Astrocyte of the spinal cord (primary cell): ENCODE data around the gene CAMK1G.

Source experiments
- DNase-seq: peaks from one replicate; pipeline ENCODE4 v3.0.0; 2011; ENCODE audit warnings: low read depth, low spot score
- H3K4me3 ChIP-seq: 2 replicates; pipeline ENCODE4 v1.5.1; 2011; ENCODE audit warnings: low read depth, mild to moderate bottlenecking, low read length, moderate library complexity
- CTCF ChIP-seq: IDR thresholded peaks from 2 replicates; pipeline ENCODE4 v1.5.1; 2012; ENCODE audit warnings: low read depth, mild to moderate bottlenecking, low read length, inconsistent platforms
- in situ Hi-C: cut with HindIII; loops from 2 replicates; pipeline ENCODE4 v1.10.0; 2017; ENCODE audit warnings: low sequenced_read_pairs

Gene CAMK1G

DNA sequence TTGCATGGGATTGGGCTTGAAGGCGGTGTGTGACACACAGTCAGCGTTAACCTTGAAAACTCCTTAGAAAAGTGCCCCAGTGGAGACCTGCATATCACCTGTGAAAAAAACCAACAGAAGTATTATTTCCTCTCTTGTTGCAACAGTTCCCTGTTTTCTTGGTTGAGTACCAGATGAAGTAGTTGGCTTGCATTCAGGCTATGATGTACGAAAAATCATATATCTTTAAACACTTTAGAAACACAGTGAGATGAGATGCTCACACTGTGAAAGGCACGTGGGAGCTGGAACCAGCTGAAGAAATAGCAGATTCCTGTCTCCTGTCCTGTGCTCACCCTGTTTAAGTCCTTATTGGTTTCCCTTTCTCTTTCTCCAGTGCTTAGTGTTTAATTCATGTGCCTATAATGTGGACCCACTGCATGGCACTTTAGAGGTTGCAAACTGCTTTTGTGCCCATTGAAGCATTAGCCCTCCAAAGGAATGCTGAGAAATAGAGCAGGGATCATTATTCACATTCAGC lies 2.8 kb downstream of the CAMK1G start:
- TF ChIP-seq CTCF, result no peak
- H3K4me3 ChIP-seq, result no peak overlapping the region
- DNase-seq, result no peak
- in situ Hi-C loops, result no loop called here

DNA sequence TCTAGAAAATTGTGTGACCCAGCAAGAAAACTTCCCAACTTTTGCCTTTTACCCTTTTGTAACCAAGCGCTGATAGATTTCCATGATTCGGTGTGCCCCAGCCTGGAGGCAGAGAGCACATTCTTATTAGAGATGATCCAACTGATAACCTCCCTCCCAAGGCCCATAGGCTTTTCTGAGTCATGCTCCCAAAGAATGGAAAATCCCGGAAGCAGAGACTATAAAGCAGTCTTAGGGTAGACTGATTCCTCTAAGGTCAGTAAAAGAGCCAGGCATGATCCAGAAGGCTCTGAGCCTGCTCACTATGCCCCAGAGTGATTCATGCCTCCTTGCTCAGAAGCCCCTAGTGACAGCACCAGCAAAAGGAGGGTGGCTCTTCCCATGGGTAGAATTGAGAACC lies 4.3 kb downstream of the CAMK1G start:
- DNase-seq, result no peak
- TF ChIP-seq CTCF, result no peak
- no peak overlapping the region for H3K4me3 ChIP-seq
- in situ Hi-C loops, result no loop called here

DNA sequence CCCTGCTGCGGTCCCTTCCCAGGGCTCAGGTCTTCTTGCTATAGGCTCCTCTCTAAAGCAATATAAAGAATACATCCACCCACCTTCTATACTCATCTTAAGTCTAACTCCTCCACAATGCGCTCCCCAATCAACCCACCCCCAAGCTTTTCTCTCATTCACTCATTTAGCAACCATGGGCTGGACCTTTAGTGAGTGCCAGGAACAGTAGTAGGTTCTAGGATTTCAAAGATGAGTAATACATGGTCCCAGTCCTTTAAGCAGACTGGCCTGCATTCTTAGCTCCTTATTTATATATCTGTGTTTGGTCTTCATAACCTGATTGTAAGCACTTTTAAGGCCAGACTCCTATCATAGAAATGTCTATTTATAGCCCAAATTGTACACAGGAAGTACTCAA lies 5.9 kb downstream of the CAMK1G start:
- in situ Hi-C loops, result no loop called here
- no peak overlapping the region for H3K4me3 ChIP-seq
- DNase-seq, result no peak
- TF ChIP-seq CTCF, result no peak

DNA sequence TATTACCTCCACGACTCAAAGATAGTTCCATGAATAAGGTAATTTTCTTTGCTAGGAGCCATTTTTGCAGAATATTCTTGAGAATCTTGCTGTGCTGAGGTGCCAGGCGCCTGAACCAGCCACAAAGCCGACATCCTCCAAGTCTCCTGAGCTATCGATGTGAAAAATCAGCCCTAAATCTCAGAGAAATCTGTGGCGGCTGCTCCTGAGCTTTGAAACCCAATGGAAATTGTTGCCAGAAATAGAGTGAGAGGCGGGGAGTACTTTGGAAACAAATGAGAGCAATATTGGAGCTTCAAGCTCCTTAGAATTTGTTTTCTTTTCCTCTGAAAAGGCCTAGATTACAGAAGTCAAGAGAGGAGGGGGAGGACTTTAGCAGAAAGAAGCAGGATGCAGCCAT lies 6.3 kb downstream of the CAMK1G start:
- no peak for DNase-seq
- no peak overlapping the region for H3K4me3 ChIP-seq
- in situ Hi-C loops, result no loop called here
- TF ChIP-seq CTCF, result no peak

- no peak for DNase-seq
- TF ChIP-seq CTCF, result peak; percentile 41
- H3K4me3 ChIP-seq, result no peak overlapping the region
- in situ Hi-C loops, result no loop called here
These were observed 6.9 kb downstream of the CAMK1G start for GRCh38 chr1:209590405-209590804.

GRCh38 chr1:209593747-209594146 lies 10.2 kb downstream of the CAMK1G start:
- in situ Hi-C loops, result no loop called here
- no peak for DNase-seq
- no peak for TF ChIP-seq CTCF
- H3K4me3 ChIP-seq, result no peak overlapping the region

DNA sequence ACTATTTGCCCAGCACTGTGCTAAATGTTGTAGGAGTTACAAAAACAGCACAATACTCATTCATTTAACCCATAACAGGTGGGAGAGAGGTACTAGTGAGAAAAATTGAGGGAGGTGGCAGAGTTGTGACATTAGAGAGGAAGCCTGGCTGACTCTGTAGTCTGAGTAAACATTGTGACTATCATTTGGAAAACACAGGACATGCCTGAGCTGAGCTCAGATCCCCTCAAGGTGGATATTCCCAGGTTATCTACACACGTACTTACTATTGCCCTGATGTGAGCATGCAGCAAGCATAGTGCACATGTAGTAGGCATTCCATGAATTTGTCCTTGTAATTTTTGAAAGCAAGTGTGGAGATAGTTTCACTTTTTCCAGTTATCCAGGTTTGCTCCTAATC lies 10.9 kb downstream of the CAMK1G start:
- no peak overlapping the region for H3K4me3 ChIP-seq
- TF ChIP-seq CTCF, result no peak
- DNase-seq, result no peak
- in situ Hi-C loops, result no loop called here
